HG02870 (cell line): Measurements from ENCODE around the gene CMC1.

Experiments used
- ATAC-seq: cut with Tn5 transposase; IDR thresholded peaks from one replicate; pipeline ENCODE4 v1.9.1; 2021; ENCODE audit warnings: mild to moderate bottlenecking, moderate library complexity; ENCODE audit not compliant: unreplicated experiment

The CMC1 gene

GRCh38 chr3:28295898-28296490, 54.6 kb downstream of the CMC1 start:
- ATAC-seq: no peak

DNA sequence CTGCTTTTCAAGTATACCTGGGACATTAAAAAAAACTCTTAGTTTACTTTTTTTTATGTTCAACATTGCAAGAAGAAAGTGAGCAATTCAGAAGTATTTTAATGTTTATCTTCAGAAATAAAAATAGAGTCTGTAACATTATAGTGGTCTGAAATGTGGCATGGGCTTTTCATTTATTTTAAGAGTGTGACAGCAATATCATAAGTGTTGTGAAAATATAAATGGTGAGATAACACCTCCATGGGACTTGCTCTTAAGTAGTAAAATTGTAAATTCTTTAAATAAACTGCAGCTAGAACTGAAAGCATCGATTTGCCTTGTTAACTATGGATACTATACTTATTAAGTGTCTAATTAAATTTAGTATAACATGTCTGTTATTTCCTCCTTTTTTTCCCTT, 58.3 kb downstream of the CMC1 start:
- no peak for ATAC-seq

GRCh38 chr3:28300345-28300962, 59.0 kb downstream of the CMC1 start:
- ATAC-seq: no peak

DNA sequence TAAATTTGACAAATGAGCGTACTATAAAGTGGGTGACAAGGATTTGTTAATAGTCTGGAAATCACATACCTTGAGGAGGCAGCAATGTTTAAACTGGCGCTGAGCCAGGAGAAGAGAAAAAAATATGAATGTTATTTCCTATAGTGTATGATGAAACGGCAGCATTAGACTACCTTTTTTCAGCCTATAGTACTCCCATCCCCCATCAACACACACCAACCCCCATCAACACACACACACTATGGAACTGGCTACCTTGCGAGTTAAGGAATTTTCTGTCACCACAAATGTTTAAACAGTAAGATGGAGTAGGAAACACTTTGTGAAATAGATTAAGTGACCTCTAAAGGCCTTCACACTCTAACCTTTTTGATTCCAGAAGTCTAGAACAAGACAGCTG, 60.3 kb downstream of the CMC1 start:
- ATAC-seq: no peak

DNA sequence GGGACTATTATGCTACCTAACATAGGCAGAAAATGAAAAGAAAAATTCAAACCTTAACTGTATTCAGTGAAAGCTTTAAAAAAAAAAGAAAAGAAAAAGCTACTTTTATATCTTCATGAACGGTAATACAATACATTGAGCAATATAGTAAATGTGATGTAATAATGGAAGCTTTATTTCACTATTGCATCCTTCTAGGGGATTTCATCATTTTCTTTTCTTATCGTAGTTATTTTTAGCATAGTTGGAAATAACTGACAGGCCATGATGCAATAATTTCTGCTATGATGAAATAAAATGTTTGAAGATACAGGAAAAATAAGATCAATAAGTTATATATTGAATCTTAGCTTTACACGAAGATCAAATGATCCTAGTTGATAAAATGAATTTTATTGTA, 66.8 kb downstream of the CMC1 start:
- ATAC-seq: no peak

DNA sequence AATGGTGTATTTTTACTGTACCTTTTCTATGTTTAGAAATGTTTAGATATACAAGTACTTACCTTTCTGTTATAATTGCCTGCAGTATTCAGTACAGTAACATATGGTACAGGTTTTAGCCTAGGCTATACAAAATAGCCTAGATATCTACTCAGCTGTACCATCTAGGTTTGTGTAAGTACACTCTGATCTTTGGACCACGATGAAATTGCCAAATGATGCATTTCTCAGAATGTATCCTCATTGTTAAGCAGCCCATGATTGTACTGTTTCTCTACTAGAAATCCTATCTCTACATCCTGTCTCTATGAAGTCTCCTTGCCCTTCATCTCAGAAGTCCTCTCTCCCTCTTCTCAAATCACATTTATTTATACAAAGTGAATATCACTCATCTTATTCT, 74.3 kb downstream of the CMC1 start:
- ATAC-seq: no peak

DNA sequence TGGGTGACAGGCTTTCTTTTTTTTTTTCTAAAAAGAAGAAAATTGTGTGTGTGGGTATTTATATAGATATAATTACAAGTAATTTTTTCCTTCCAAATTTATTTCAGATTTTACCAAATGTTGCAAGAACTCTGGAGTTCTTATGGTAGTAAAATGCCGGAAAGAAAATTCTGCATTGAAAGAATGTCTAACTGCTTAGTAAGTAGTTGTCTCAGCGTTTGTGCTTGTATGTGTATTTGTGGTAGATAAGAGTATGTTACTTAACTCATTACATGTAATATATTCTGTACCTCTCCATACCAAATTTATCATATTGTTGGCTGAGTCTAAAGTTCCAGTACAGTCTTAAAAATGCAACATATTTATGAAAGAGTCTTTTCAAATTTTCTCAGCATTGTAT, 74.8 kb downstream of the CMC1 start:
- no peak for ATAC-seq

DNA sequence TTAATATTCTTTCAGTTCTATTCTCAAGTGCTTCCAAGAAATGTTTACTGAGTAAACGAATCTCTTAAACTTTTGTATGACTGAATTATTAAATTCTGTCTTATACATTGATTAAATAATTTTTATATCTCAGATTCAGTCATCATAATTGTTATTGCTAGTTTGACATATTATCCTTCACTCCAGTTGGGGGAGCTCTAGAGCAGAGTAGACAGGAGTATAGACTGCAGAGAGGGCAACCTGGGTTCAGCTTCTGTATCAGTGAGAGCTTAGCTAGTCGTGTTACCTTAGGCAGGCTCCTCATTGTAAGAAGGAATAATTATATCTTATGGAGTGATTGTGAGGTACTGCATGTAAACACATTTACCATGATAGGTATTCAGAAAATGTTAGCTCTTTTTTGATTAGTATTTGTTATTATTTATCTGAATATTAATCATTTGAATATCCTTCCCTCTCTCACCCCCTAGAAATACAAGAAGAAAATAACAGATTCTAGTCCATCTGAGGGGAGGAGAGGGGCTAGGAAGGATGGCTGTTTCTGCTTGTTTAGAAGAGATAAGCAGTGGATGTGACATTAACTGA, 76.1 kb downstream of the CMC1 start:
- peak; percentile 93 for ATAC-seq

GRCh38 chr3:28320981-28321380, 79.6 kb downstream of the CMC1 start:
- no peak for ATAC-seq

DNA sequence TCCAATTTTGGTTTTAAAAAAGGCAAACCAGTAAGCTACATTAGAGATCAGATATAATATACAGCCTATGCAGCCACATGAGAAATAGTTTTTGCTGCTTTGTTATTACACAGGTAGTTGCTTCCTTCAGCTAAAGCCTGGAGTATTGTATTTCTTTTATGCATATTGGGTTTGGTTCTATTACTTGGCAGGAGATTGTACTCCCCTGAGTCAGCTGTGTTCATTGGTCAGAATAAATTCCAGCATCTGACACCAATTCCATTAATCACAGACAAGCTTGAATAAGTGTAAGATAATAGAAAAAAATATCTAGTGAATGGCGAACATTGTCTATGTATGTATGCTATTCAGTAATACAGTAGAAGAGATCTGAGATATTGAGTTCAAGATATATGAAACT, 81.0 kb downstream of the CMC1 start:
- ATAC-seq: no peak

GRCh38 chr3:28326458-28326926, 85.1 kb downstream of the CMC1 start:
- peak; percentile 85 for ATAC-seq

GRCh38 chr3:28328188-28329151, 87.1 kb downstream of the CMC1 start:
- peak; percentile 27 for ATAC-seq

DNA sequence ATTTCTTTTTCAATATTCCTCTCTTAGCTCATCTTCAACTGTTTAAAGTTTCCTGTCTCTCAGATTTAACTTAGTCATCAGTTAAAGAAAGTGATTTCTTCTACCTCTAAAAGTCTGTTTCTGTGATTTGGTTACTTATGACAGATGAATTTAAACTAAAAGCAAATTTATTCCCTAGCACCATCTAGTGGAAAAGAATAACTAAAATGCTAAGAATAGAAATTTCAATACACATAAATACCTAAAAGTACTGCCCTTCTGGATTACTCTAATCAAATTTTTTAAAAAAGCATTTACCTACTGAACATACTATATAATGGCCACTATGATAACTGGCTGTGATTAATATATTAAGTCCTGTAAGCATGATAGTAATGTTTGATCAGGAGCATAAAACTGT, 93.1 kb downstream of the CMC1 start:
- ATAC-seq: no peak

GRCh38 chr3:28335246-28335645, 93.8 kb downstream of the CMC1 start:
- no peak for ATAC-seq

GRCh38 chr3:28337230-28337629, 95.8 kb downstream of the CMC1 start:
- ATAC-seq: no peak

DNA sequence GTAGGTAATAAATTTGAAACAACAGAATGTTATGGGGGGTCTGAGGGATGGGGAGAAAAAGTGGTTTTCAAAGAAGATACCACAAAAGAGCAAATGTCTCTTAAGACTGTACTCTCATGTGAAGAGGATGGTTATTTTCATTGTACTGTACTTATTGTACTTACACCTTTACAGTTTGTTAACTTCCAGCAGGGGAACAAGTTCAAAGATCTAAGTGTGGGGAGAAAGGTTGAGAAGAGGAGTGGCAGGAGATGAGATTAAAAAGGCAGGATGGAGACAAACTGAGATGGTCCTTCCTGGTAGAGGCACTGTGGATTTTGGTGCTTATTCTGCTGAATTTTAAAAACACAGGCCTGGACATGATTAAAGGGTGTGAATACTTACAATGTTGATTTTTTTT, 101.7 kb downstream of the CMC1 start:
- no peak for ATAC-seq

GRCh38 chr3:28345690-28346089, 104.3 kb downstream of the CMC1 start:
- ATAC-seq: no peak

DNA sequence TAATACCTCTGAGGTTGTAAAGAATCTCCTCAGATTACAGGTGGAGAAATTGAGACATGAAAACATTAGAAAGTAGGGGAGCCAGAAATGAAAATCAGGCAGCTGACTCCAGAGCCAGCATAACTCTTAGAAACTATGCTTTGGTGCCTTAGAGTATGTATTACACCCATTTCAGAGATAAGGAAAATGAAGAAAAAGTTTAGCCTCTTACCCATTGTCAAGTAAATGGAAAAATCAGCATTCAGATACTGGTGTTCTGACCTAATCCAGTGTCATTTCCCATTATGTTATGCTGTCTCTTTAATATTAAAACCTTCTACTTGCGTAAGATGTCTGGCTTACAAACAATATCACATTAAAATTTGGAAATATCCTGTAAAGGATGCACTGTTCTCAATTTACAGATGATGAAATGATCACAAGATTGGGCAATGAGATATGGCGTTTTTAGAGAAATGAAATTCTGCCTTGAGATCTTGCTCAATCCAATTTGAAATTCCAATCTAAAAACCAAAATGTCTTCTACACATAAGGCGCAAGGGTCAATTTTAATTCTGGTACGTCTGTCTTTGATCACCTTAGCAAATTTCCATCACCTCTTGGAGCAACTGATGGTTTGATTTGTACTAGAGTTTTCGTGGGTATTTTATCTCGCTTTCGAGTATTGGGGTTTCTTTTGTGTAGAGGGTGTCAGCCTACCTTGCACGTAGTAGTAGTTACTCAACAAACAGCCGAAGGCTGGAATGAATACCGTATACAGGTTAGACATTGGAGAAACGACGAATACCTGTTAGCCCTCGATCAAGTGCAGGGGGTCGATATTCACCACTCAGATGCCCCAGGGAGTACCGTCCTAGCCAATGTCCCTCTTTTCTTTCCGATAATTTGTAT, 106.2 kb downstream of the CMC1 start:
- no peak for ATAC-seq

DNA sequence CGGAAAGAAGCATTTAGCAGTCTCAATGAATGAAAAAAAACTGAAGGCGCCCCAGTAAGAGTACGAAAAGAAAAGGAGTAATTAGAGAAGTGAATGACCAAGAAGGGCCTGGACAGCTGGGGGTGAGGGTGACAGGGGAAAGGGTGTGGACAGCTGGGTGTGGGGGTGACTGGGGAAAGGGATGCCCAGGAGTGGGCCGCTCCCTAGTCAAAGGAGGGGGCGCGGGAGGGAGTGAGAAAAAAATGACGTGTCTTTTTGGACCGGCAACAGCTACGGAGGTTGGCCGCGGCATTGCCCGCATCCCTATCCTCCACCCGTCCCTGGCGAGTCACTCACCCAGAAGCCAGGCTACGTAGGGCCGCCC, 106.8 kb downstream of the CMC1 start:
- no peak for ATAC-seq

- ATAC-seq: peak; percentile 85
Measured at GRCh38 chr3:28348629-28349468, 107.4 kb downstream of the CMC1 start, which contains the start of the genes AZI2 and ZCWPW2. AZI2 (minus strand) TSS chr3:28348824; CDS start chr3:28340617, 8,207 bp downstream. ZCWPW2 (plus strand) TSS chr3:28348721; CDS start chr3:28413069, 64,348 bp downstream.
